H1 (cell line): Measurements from ENCODE around the gene TCAF1.

Experiments used
- CTCF ChIP-seq, 3 experiments: IDR thresholded peaks; 1 replicate in 2 of 3; 2 replicates in 1 of 3; pipeline versions ENCODE4 v1.5.1 to v1.6.1; 2011; ENCODE audit warnings: low read length in 3 of 3, mild to moderate bottlenecking in 3 of 3, inconsistent platforms in 2 of 3, low read depth in 1 of 3, moderate library complexity in 1 of 3; ENCODE audit not compliant: insufficient read depth in 1 of 3; ENCODE audit errors: control extremely low read depth in 1 of 3
- EZH2 ChIP-seq: fragments of 200-600 bp; sonication (generic); IDR thresholded peaks from 2 replicates; pipeline ENCODE4 v1.7.1; 2012; ENCODE audit warnings: low read depth, mild to moderate bottlenecking, moderate library complexity, low read length, inconsistent platforms; ENCODE audit not compliant: severe bottlenecking
- GABPA ChIP-seq: IDR thresholded peaks from 2 replicates; pipeline ENCODE4 v1.6.1; 2011; ENCODE audit warnings: mild to moderate bottlenecking, low read length, moderate library complexity, borderline replicate concordance; ENCODE audit not compliant: insufficient read depth
- JUND ChIP-seq: IDR thresholded peaks from 2 replicates; pipeline ENCODE4 v1.6.1; 2011; ENCODE audit warnings: mild to moderate bottlenecking, improper control_type of control experiment, low read length
- KDM1A ChIP-seq: fragments of 200-600, 300-600 bp; sonication (generic); IDR thresholded peaks from 2 replicates; pipeline ENCODE4 v1.7.1; 2016; ENCODE audit warnings: mild to moderate bottlenecking, low read length, borderline replicate concordance
- POLR2A ChIP-seq, 2 experiments: IDR thresholded peaks; 1 replicate in 1 of 2; 2 replicates in 1 of 2; pipeline ENCODE4 v1.6.1; 2011; ENCODE audit warnings: low read depth in 2 of 2, low read length in 2 of 2, mild to moderate bottlenecking in 2 of 2; ENCODE audit errors: control extremely low read depth in 1 of 2
- POLR2AphosphoS5 ChIP-seq: IDR thresholded peaks from 2 replicates; pipeline ENCODE4 v1.6.1; 2011; ENCODE audit warnings: low read depth, low read length
- RAD21 ChIP-seq, 2 experiments: IDR thresholded peaks in 1 of 2; conservative IDR thresholded peaks in 1 of 2; 2 replicates each; pipeline ENCODE4 v1.6.1; 2011; ENCODE audit warnings: low read depth in 2 of 2, low read length in 2 of 2, improper control_type of control experiment in 1 of 2, inconsistent platforms in 1 of 2, mild to moderate bottlenecking in 1 of 2, moderate library complexity in 1 of 2
- ZNF274 ChIP-seq: IDR thresholded peaks from 2 replicates; pipeline ENCODE4 v1.7.0; 2012; ENCODE audit warnings: low read length, borderline replicate concordance; ENCODE audit errors: extremely low read depth
- TF ChIP-seq, protein P1 (sequence below): IDR thresholded peaks from 2 replicates; pipeline ENCODE4 v1.6.1; 2011; ENCODE audit warnings: low read length, improper control_type of control experiment
- TF ChIP-seq, protein P2 (sequence below): IDR thresholded peaks from 2 replicates; pipeline ENCODE4 v1.6.1; 2012; ENCODE audit warnings: inconsistent platforms

- TF ChIP-seq ZNF274 = no peak
- peak; percentile 43; the same call in 1 of the 2 replicates for TF ChIP-seq POLR2AphosphoS5
- TF ChIP-seq, protein P1, sequence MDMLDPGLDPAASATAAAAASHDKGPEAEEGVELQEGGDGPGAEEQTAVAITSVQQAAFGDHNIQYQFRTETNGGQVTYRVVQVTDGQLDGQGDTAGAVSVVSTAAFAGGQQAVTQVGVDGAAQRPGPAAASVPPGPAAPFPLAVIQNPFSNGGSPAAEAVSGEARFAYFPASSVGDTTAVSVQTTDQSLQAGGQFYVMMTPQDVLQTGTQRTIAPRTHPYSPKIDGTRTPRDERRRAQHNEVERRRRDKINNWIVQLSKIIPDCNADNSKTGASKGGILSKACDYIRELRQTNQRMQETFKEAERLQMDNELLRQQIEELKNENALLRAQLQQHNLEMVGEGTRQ = no peak
- TF ChIP-seq RAD21 (IDR thresholded peaks at IDR 0.05 in 1 of 2, conservative IDR thresholded peaks at IDR 0.05 in 1 of 2; ENCODE audit: low read depth in 2 of 2, low read length in 2 of 2) = no peak
- TF ChIP-seq CTCF (IDR thresholded peaks at IDR 0.05; ENCODE audit: control extremely low read depth in 1 of 3, insufficient read depth in 1 of 3, low read depth in 1 of 3, low read length in 3 of 3) = peak in 1 of 3 experiments; percentile 10; a peak in 1 of 4 replicates
- TF ChIP-seq, protein P2, sequence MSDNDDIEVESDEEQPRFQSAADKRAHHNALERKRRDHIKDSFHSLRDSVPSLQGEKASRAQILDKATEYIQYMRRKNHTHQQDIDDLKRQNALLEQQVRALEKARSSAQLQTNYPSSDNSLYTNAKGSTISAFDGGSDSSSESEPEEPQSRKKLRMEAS = no peak
- TF ChIP-seq JUND = no peak
- no peak for TF ChIP-seq KDM1A
- peak; percentile 15 to 68; a peak in 2 of 3 replicates for TF ChIP-seq POLR2A (IDR thresholded peaks at IDR 0.05; ENCODE audit: control extremely low read depth in 1 of 2, low read depth in 2 of 2, low read length in 2 of 2)
- no peak for TF ChIP-seq GABPA
- no peak for TF ChIP-seq EZH2
Observed at GRCh38 chr7:143884969-143885559, 16.9 kb downstream of the TCAF1 start.
